ENCODE measurements around the gene TGOLN2.

- TF ChIP-seq POLR2A (IDR thresholded peaks at IDR 0.05) = no peak
- no peak for TF ChIP-seq CTCF (IDR thresholded peaks at IDR 0.05)
Observed at GRCh38 chr2:85288244-85288725, 39.5 kb downstream of the TGOLN2 start.

All from body of pancreas (tissue), 4 donors.